Right renal cortex interstitium (tissue), 3 donors: ENCODE measurements around the gene RETREG1. TPM values are rescaled to one million over a fixed set of nuclear protein-coding genes. Genes with fewer than 3 reads are reported as not detected.
"Not testable (repeated sequence)": the region's sequence is repeated elsewhere in the genome, so short reads cannot be mapped to it uniquely, and the experiment has no call there.

Experiments
- DNase-seq, 3 donors: peaks; one replicate each; pipeline ENCODE4 v3.0.0-alpha.2; 2013; ENCODE audit warnings: low read depth in 3 of 3, low spot score in 2 of 3
- polyA plus RNA-seq, 3 donors: library from polyadenylated mRNA; unstranded; fragments of 120-200 nt; gene quantifications; one replicate each; pipeline ENCODE4 v1.2.1, GENCODE V29; 2013; ENCODE audit not compliant: insufficient read length in 3 of 3

RETREG1 gene
- polyA plus RNA-seq, 3 donors = 41.7 to 54.6 (median 48.9) TPM

GRCh38 chr5:16461782-16462181 is 155.0 kb downstream of the RETREG1 start:
- DNase-seq = peak in 2 of 3 donors; percentile 9 to 24

GRCh38 chr5:16461026-16461425 is 155.8 kb downstream of the RETREG1 start:
- no peak for DNase-seq

GRCh38 chr5:16459451-16459850 is 157.3 kb downstream of the RETREG1 start:
- no peak for DNase-seq

GRCh38 chr5:16457853-16458252 is 158.9 kb downstream of the RETREG1 start:
- no peak for DNase-seq

GRCh38 chr5:16457451-16457850 is 159.3 kb downstream of the RETREG1 start:
- DNase-seq = no peak

GRCh38 chr5:16456103-16456832 is 160.5 kb downstream of the RETREG1 start:
- peak; percentile 33 to 56 (median 52) for DNase-seq

GRCh38 chr5:16455668-16456067 is 161.1 kb downstream of the RETREG1 start:
- DNase-seq = no peak

GRCh38 chr5:16454686-16455085 is 162.1 kb downstream of the RETREG1 start:
- DNase-seq = no peak

- DNase-seq = no peak
Measured at GRCh38 chr5:16453609-16454008, 163.2 kb downstream of the RETREG1 start.

GRCh38 chr5:16450163-16450562 is 166.6 kb downstream of the RETREG1 start:
- DNase-seq = no peak

- DNase-seq = no peak
Measured at GRCh38 chr5:16446993-16447392, 169.8 kb downstream of the RETREG1 start.

GRCh38 chr5:16437977-16438376 is 178.8 kb downstream of the RETREG1 start:
- no peak for DNase-seq

- DNase-seq = not testable (repeated sequence)
Measured at GRCh38 chr5:16436065-16436682, 180.6 kb downstream of the RETREG1 start.

GRCh38 chr5:16431490-16431889 is 185.3 kb downstream of the RETREG1 start:
- no peak for DNase-seq

GRCh38 chr5:16430349-16431089 is 186.3 kb downstream of the RETREG1 start:
- DNase-seq = no peak

- no peak for DNase-seq
Measured at GRCh38 chr5:16428359-16428758, 188.4 kb downstream of the RETREG1 start.

GRCh38 chr5:16427587-16427986 is 189.2 kb downstream of the RETREG1 start:
- DNase-seq = peak; percentile 20 to 68 (median 42)

Other genes starting within 250 kb of the RETREG1 start
- gene ZNF622, start 151.2 kb downstream of the RETREG1 start, polyA plus RNA-seq = 10 to 100 TPM; 24.6 to 26.9 (median 25.9) TPM